Liver (tissue), 9 donors: ENCODE data around the gene INTS3. TPM values are rescaled to one million over a fixed set of nuclear protein-coding genes. Genes with fewer than 3 reads are reported as not detected.

Source experiments
- DNase-seq: peaks from one replicate; pipeline ENCODE4 v3.0.0-alpha.2; 2017; ENCODE audit warnings: low spot score
- H3K27ac ChIP-seq, 2 donors: one replicate each; pipeline ENCODE4 v1.7.0; 2013; ENCODE audit warnings: inconsistent platforms in 2 of 2, low read length in 2 of 2, control low read depth in 1 of 2, low read depth in 1 of 2, mild to moderate bottlenecking in 1 of 2
- H3K27me3 ChIP-seq, 4 donors: one replicate each; pipeline versions ENCODE4 v1.6.1 to v1.7.0; 2013; ENCODE audit warnings: low read length in 3 of 4, inconsistent platforms in 1 of 4, mild to moderate bottlenecking in 1 of 4, moderate library complexity in 1 of 4; ENCODE audit not compliant: control insufficient read depth in 4 of 4, insufficient read depth in 4 of 4
- H3K36me3 ChIP-seq, 4 donors: one replicate each; pipeline versions ENCODE4 v1.6.1 to v1.7.0; 2013; ENCODE audit warnings: low read length in 3 of 4, mild to moderate bottlenecking in 3 of 4, low read depth in 1 of 4, moderate library complexity in 1 of 4; ENCODE audit not compliant: control insufficient read depth in 4 of 4, insufficient read depth in 3 of 4
- H3K4me1 ChIP-seq, 4 donors: one replicate each; pipeline versions ENCODE4 v1.6.1 to v1.7.0; 2013; ENCODE audit warnings: low read length in 3 of 4, mild to moderate bottlenecking in 3 of 4, moderate library complexity in 1 of 4; ENCODE audit not compliant: control insufficient read depth in 4 of 4, insufficient read depth in 4 of 4
- H3K4me3 ChIP-seq, 3 donors: one replicate each; pipeline versions ENCODE4 v1.6.1 to v1.7.0; 2013; ENCODE audit warnings: low read length in 3 of 3, control low read depth in 1 of 3, low read depth in 1 of 3, mild to moderate bottlenecking in 1 of 3
- H3K9ac ChIP-seq, 2 donors: one replicate each; pipeline ENCODE4 v1.7.0; 2013; ENCODE audit warnings: low read length in 2 of 2, mild to moderate bottlenecking in 2 of 2, moderate library complexity in 2 of 2, control low read depth in 1 of 2, low read depth in 1 of 2
- H3K9me3 ChIP-seq, 4 donors: one replicate each; pipeline versions ENCODE4 v1.6.1 to v1.7.0; 2013; ENCODE audit warnings: low read length in 3 of 4; ENCODE audit not compliant: control insufficient read depth in 4 of 4
- EGR1 ChIP-seq, 2 donors: IDR thresholded peaks; 2 replicates each; pipeline ENCODE4 v1.6.1; 2016 to 2018; ENCODE audit warnings: antibody characterized with exemption in 2 of 2, low read depth in 2 of 2
- FOXA1 ChIP-seq: IDR thresholded peaks from 2 replicates; pipeline ENCODE4 v1.6.1; 2016; ENCODE audit warnings: antibody characterized with exemption
- FOXA2 ChIP-seq: IDR thresholded peaks from 2 replicates; pipeline ENCODE4 v1.6.1; 2016; ENCODE audit warnings: antibody characterized with exemption
- GABPA ChIP-seq, 2 donors: IDR thresholded peaks in 1 of 2; conservative IDR thresholded peaks in 1 of 2; 2 replicates each; pipeline ENCODE4 v1.6.1; 2016; ENCODE audit warnings: antibody characterized with exemption in 2 of 2, mild to moderate bottlenecking in 1 of 2, moderate library complexity in 1 of 2
- HNF4A ChIP-seq, 2 donors: conservative IDR thresholded peaks; 2 replicates each; pipeline ENCODE4 v1.6.1; 2016; ENCODE audit warnings: antibody characterized with exemption in 2 of 2, mild to moderate bottlenecking in 2 of 2
- HNF4G ChIP-seq: IDR thresholded peaks from 2 replicates; pipeline ENCODE4 v1.6.1; 2016; ENCODE audit warnings: antibody characterized with exemption
- JUND ChIP-seq, 2 donors: IDR thresholded peaks; 2 replicates each; pipeline ENCODE4 v1.6.1; 2016; ENCODE audit warnings: antibody characterized with exemption in 2 of 2
- NR2F2 ChIP-seq: IDR thresholded peaks from 2 replicates; pipeline ENCODE4 v1.6.1; 2016; ENCODE audit warnings: antibody characterized with exemption
- RAD21 ChIP-seq, 2 donors: IDR thresholded peaks; 2 replicates each; pipeline ENCODE4 v1.6.1; 2016; ENCODE audit warnings: antibody characterized with exemption in 2 of 2, mild to moderate bottlenecking in 2 of 2
- RXRA ChIP-seq, 2 donors: IDR thresholded peaks; 2 replicates each; pipeline ENCODE4 v1.6.1; 2017 to 2018; ENCODE audit warnings: antibody characterized with exemption in 2 of 2, mild to moderate bottlenecking in 1 of 2
- SP1 ChIP-seq: IDR thresholded peaks from 2 replicates; pipeline ENCODE4 v1.6.1; 2018; ENCODE audit warnings: antibody characterized with exemption, mild to moderate bottlenecking
- TAF1 ChIP-seq: conservative IDR thresholded peaks from 2 replicates; pipeline ENCODE4 v1.6.1; 2016; ENCODE audit warnings: antibody characterized with exemption, mild to moderate bottlenecking
- YY1 ChIP-seq: IDR thresholded peaks from 2 replicates; pipeline ENCODE4 v1.6.1; 2016; ENCODE audit warnings: antibody characterized with exemption, mild to moderate bottlenecking
- WGBS: extraction: QIAGEN DNeasy Blood & Tissue Kit; methylation state at CpG from one replicate; pipeline ENCODE4 v1.1.7; 2013; 5-methylcytosine and 5-hydroxymethylcytosine counted together
- polyA plus RNA-seq, 2 donors: library from polyadenylated mRNA; stranded (reverse) in 1 of 2; unstranded in 1 of 2; fragments of 200-250 nt in 1 of 2; fragments of >200 nt in 1 of 2; fragmentation: Nextera tagmentation in 1 of 2; extraction: Ambion mirVana in 1 of 2; gene quantifications; one replicate each; pipeline versions ENCODE4 v1.2.1 to v1.2.3, GENCODE V29; 2013 to 2015
- total RNA-seq, 2 donors: library from RNA; depleted of rRNA; stranded (reverse); fragments of >200 nt; gene quantifications; one replicate each; pipeline ENCODE4 v1.2.3, GENCODE V29; 2014
- TF ChIP-seq, protein P1 (sequence below): IDR thresholded peaks from 2 replicates; pipeline ENCODE4 v1.6.1; 2016; ENCODE audit warnings: antibody characterized with exemption, mild to moderate bottlenecking
- TF ChIP-seq, protein P2 (sequence below): IDR thresholded peaks from 2 replicates; pipeline ENCODE4 v1.6.1; 2016; ENCODE audit warnings: antibody characterized with exemption
- TF ChIP-seq, protein P3 (sequence below): IDR thresholded peaks from 2 replicates; pipeline ENCODE4 v1.6.1; 2016; ENCODE audit warnings: antibody characterized with exemption
- TF ChIP-seq, protein P4 (sequence below): fragments of 150-350 bp; IDR thresholded peaks from 2 replicates; pipeline ENCODE4 v1.5.1; 2017; ENCODE audit warnings: improper control_type of control experiment, low read depth, low read length; ENCODE audit not compliant: missing input control
- TF ChIP-seq, protein P5 (sequence below): IDR thresholded peaks from 2 replicates; pipeline ENCODE4 v1.6.1; 2016; ENCODE audit warnings: antibody characterized with exemption
- donor health status: healthy.
- donor health status: healthy.
- donor health status: healthy.
- donor health status: healthy.
- donor health status: healthy.

Gene INTS3
- total and polyA plus RNA-seq, 4 donors, result 9.0 to 26.0 (median 15.2) TPM

- TF ChIP-seq EGR1 (IDR thresholded peaks at IDR 0.05; ENCODE audit: low read depth in 2 of 2) (no peak), RXRA (IDR thresholded peaks at IDR 0.05) (no peak), RAD21 (IDR thresholded peaks at IDR 0.05) (no peak), GABPA (IDR thresholded peaks at IDR 0.05 in 1 of 2, conservative IDR thresholded peaks at IDR 0.05 in 1 of 2) (no peak), JUND (IDR thresholded peaks at IDR 0.05) (no peak), HNF4A (conservative IDR thresholded peaks at IDR 0.05) (no peak), FOXA2 (no peak)
- TF ChIP-seq, protein P1, sequence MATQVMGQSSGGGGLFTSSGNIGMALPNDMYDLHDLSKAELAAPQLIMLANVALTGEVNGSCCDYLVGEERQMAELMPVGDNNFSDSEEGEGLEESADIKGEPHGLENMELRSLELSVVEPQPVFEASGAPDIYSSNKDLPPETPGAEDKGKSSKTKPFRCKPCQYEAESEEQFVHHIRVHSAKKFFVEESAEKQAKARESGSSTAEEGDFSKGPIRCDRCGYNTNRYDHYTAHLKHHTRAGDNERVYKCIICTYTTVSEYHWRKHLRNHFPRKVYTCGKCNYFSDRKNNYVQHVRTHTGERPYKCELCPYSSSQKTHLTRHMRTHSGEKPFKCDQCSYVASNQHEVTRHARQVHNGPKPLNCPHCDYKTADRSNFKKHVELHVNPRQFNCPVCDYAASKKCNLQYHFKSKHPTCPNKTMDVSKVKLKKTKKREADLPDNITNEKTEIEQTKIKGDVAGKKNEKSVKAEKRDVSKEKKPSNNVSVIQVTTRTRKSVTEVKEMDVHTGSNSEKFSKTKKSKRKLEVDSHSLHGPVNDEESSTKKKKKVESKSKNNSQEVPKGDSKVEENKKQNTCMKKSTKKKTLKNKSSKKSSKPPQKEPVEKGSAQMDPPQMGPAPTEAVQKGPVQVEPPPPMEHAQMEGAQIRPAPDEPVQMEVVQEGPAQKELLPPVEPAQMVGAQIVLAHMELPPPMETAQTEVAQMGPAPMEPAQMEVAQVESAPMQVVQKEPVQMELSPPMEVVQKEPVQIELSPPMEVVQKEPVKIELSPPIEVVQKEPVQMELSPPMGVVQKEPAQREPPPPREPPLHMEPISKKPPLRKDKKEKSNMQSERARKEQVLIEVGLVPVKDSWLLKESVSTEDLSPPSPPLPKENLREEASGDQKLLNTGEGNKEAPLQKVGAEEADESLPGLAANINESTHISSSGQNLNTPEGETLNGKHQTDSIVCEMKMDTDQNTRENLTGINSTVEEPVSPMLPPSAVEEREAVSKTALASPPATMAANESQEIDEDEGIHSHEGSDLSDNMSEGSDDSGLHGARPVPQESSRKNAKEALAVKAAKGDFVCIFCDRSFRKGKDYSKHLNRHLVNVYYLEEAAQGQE, result no peak
- TF ChIP-seq, protein P2, sequence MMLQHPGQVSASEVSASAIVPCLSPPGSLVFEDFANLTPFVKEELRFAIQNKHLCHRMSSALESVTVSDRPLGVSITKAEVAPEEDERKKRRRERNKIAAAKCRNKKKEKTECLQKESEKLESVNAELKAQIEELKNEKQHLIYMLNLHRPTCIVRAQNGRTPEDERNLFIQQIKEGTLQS, result no peak
- H3K4me1 ChIP-seq, result peaks cover 2 to 19% (median 13%) of the 10 kb centered on the region in 4 donors
- H3K4me3 ChIP-seq, result no peak overlapping the region
- no peak for DNase-seq
- H3K9me3 ChIP-seq, result no peaks in the 10 kb centered on the region
- H3K27me3 ChIP-seq, result no peaks in the 10 kb centered on the region
- H3K9ac ChIP-seq, result no peak overlapping the region
- 95% methylated on average over 27 of the region's 27 CpGs for WGBS
- H3K36me3 ChIP-seq, result no peaks in the 10 kb centered on the region
- peak overlapping the region in 1 of 2 donors; percentile 9 for H3K27ac ChIP-seq
Measured at GRCh38 chr1:153799566-153800465, 72.0 kb downstream of the INTS3 start.

DNA sequence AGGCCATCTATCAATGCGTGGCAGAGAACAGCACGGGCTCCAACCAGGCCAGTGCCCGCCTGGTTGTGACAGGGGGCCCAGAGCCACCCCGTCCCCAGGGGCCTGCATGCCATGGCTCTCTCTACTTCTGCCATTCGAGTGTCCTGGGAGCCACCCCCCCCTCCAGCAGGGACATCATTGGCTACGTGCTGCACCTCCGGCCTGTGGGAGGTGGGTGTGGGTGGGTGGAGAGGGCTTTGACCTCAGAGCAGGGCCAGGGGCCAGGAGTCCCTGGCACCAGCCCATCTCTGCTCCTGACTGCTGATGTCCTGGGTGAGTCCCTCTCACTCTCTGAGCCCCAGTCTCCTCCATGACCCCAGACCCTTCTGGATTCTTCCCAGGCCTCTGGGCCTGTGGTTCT is 72.7 kb downstream of the INTS3 start:
- H3K27me3 ChIP-seq, result no peaks in the 10 kb centered on the region
- WGBS, result 32% methylated on average over 7 of the region's 7 CpGs
- no peaks in the 10 kb centered on the region for H3K36me3 ChIP-seq
- H3K27ac ChIP-seq, result peak overlapping the region in 1 of 2 donors; percentile 9
- no peak for DNase-seq
- no peak overlapping the region for H3K4me3 ChIP-seq
- H3K4me1 ChIP-seq, result peaks cover 2 to 19% (median 13%) of the 10 kb centered on the region in 4 donors
- no peaks in the 10 kb centered on the region for H3K9me3 ChIP-seq
- no peak overlapping the region for H3K9ac ChIP-seq
- TF ChIP-seq, protein P2, result no peak
- TF ChIP-seq NR2F2 (no peak), FOXA2 (no peak), YY1 (peak; percentile 42), GABPA (IDR thresholded peaks at IDR 0.05 in 1 of 2, conservative IDR thresholded peaks at IDR 0.05 in 1 of 2) (no peak), TAF1 (no peak), JUND (IDR thresholded peaks at IDR 0.05) (no peak), HNF4A (conservative IDR thresholded peaks at IDR 0.05) (peak; percentile 24 to 36), RAD21 (IDR thresholded peaks at IDR 0.05) (peak in 1 of 2 donors; percentile 41), FOXA1 (no peak), RXRA (IDR thresholded peaks at IDR 0.05) (peak; percentile 83 to 89), EGR1 (IDR thresholded peaks at IDR 0.05; ENCODE audit: low read depth in 2 of 2) (peak; percentile 46 to 76), HNF4G (no peak), SP1 (peak; percentile 55)
- TF ChIP-seq, protein P3, sequence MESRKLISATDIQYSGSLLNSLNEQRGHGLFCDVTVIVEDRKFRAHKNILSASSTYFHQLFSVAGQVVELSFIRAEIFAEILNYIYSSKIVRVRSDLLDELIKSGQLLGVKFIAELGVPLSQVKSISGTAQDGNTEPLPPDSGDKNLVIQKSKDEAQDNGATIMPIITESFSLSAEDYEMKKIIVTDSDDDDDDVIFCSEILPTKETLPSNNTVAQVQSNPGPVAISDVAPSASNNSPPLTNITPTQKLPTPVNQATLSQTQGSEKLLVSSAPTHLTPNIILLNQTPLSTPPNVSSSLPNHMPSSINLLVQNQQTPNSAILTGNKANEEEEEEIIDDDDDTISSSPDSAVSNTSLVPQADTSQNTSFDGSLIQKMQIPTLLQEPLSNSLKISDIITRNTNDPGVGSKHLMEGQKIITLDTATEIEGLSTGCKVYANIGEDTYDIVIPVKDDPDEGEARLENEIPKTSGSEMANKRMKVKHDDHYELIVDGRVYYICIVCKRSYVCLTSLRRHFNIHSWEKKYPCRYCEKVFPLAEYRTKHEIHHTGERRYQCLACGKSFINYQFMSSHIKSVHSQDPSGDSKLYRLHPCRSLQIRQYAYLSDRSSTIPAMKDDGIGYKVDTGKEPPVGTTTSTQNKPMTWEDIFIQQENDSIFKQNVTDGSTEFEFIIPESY, result no peak
- TF ChIP-seq, protein P4, sequence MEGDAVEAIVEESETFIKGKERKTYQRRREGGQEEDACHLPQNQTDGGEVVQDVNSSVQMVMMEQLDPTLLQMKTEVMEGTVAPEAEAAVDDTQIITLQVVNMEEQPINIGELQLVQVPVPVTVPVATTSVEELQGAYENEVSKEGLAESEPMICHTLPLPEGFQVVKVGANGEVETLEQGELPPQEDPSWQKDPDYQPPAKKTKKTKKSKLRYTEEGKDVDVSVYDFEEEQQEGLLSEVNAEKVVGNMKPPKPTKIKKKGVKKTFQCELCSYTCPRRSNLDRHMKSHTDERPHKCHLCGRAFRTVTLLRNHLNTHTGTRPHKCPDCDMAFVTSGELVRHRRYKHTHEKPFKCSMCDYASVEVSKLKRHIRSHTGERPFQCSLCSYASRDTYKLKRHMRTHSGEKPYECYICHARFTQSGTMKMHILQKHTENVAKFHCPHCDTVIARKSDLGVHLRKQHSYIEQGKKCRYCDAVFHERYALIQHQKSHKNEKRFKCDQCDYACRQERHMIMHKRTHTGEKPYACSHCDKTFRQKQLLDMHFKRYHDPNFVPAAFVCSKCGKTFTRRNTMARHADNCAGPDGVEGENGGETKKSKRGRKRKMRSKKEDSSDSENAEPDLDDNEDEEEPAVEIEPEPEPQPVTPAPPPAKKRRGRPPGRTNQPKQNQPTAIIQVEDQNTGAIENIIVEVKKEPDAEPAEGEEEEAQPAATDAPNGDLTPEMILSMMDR, result no peak
- TF ChIP-seq, protein P1, result no peak
- TF ChIP-seq, protein P5, sequence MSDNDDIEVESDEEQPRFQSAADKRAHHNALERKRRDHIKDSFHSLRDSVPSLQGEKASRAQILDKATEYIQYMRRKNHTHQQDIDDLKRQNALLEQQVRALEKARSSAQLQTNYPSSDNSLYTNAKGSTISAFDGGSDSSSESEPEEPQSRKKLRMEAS, result no peak
